K562 (cell line): ENCODE results near the gene EDEM1. TPM values are rescaled to one million over a fixed set of nuclear protein-coding genes. Genes with fewer than 3 reads are reported as not detected.

Experiments used
- CBFB ChIP-seq: sonication (generic); formaldehyde crosslinking; IDR thresholded peaks from 2 replicates; pipeline ENCODE4 v1.4.0; 2020; ENCODE audit warnings: mild to moderate bottlenecking, missing genetic modification reagents
- DDX20 ChIP-seq: fragments of 450-650 bp; IDR thresholded peaks from 2 replicates; pipeline ENCODE4 v1.6.1; 2016; ENCODE audit warnings: missing genetic modification characterization, low read depth, mild to moderate bottlenecking, missing compliant biosample characterization, moderate library complexity
- FOXA1 ChIP-seq: fragments of 450-650 bp; IDR thresholded peaks from 2 replicates; pipeline ENCODE4 v1.6.1; 2016; ENCODE audit warnings: mild to moderate bottlenecking, borderline replicate concordance
- GABPB1 ChIP-seq: sonication (generic); formaldehyde crosslinking; IDR thresholded peaks from 2 replicates; pipeline ENCODE4 v1.8.0; 2022; ENCODE audit warnings: mild to moderate bottlenecking, missing genetic modification reagents
- HDAC8 ChIP-seq: fragments of 450-650 bp; IDR thresholded peaks from 2 replicates; pipeline ENCODE4 v1.6.1; 2016; ENCODE audit warnings: mild to moderate bottlenecking, missing genetic modification characterization, moderate library complexity, missing compliant biosample characterization
- KHSRP ChIP-seq: fragments of 450-650 bp; IDR thresholded peaks from 2 replicates; pipeline ENCODE4 v1.6.1; 2017
- MEF2A ChIP-seq: IDR thresholded peaks from 2 replicates; pipeline ENCODE4 v1.6.1; 2011; ENCODE audit warnings: low read depth, mild to moderate bottlenecking, low read length, moderate library complexity; ENCODE audit not compliant: control insufficient read depth
- MITF ChIP-seq: IDR thresholded peaks from 2 replicates; pipeline ENCODE4 v1.6.1; 2014; ENCODE audit warnings: antibody characterized with exemption
- NR4A1 ChIP-seq, 2 experiments: fragments of 250-450 bp in 1 of 2; fragments of 450-650 bp in 1 of 2; sonication (Bioruptor Pico) in 1 of 2; IDR thresholded peaks; 2 replicates each; pipeline versions ENCODE4 v1.4.0 to v1.6.1; 2016 to 2020; ENCODE audit warnings: mild to moderate bottlenecking in 2 of 2, missing compliant biosample characterization in 1 of 2, missing genetic modification characterization in 1 of 2, moderate library complexity in 1 of 2
- POLR2AphosphoS2 ChIP-seq: IDR thresholded peaks from 2 replicates; pipeline ENCODE4 v1.6.1; 2012; ENCODE audit warnings: low read length, improper control_type of control experiment
- RBM34 ChIP-seq: fragments of 200-400 bp; formaldehyde crosslinking; IDR thresholded peaks from 2 replicates; pipeline ENCODE4 v1.6.1; 2018; ENCODE audit warnings: low read length, borderline replicate concordance; ENCODE audit not compliant: insufficient read depth
- SRF ChIP-seq, 2 experiments: fragments of 250-450, 450-650 bp in 1 of 2; sonication (Bioruptor Pico) in 1 of 2; sonication (generic) in 1 of 2; formaldehyde crosslinking; IDR thresholded peaks; 2 replicates each; pipeline versions ENCODE4 v1.5.0 to v1.5.1; 2020 to 2022; ENCODE audit warnings: mild to moderate bottlenecking in 1 of 2, missing genetic modification reagents in 1 of 2
- THAP7 ChIP-seq: fragments of 250-450 bp; sonication (Bioruptor Pico); IDR thresholded peaks from 2 replicates; pipeline ENCODE4 v1.5.0; 2021
- ZBTB1 ChIP-seq: sonication (generic); formaldehyde crosslinking; IDR thresholded peaks from 2 replicates; pipeline ENCODE4 v1.8.1; 2023; ENCODE audit warnings: missing genetic modification reagents, low read depth, mild to moderate bottlenecking, borderline replicate concordance
- ZNF347 ChIP-seq: fragments of 450-650 bp; formaldehyde crosslinking; IDR thresholded peaks from 2 replicates; pipeline ENCODE4 v1.4.0; 2020; ENCODE audit warnings: low read depth, mild to moderate bottlenecking, moderate library complexity
- ZNF431 ChIP-seq: sonication (generic); formaldehyde crosslinking; IDR thresholded peaks from 2 replicates; pipeline ENCODE4 v1.8.0; 2022; ENCODE audit warnings: mild to moderate bottlenecking, missing genetic modification reagents
- ZNF584 ChIP-seq: fragments of 200-800 bp; sonication (Bioruptor generic); IDR thresholded peaks from 2 replicates; pipeline ENCODE4 v1.6.1; 2016; ENCODE audit warnings: low read depth, mild to moderate bottlenecking, missing genetic modification characterization, missing compliant biosample characterization
- polyA plus RNA-seq, 8 experiments: library from polyadenylated mRNA; depleted of rRNA in 4 of 8; stranded (reverse) in 5 of 8; unstranded in 3 of 8; fragments of >200 nt; fragmentation: Nextera tagmentation in 2 of 8; fragmentation: Illumina TruSeq in 1 of 8; extraction: Ambion mirVana in 2 of 8; extraction: Trizol in 1 of 8; gene quantifications; 2 replicates each; pipeline versions ENCODE4 v1.2.1 to v1.2.3, GENCODE V29; 2011 to 2014; ENCODE audit warnings: inconsistent platforms in 1 of 8, missing spikeins in 1 of 8
- total RNA-seq, 7 experiments: library from RNA; depleted of rRNA in 6 of 7; stranded (reverse); fragments of >200 nt in 6 of 7; fragmentation: Illumina TruSeq in 2 of 7; extraction: Trizol in 2 of 7; gene quantifications; 2 replicates each; pipeline versions ENCODE4 v1.2.1 to v1.2.3, GENCODE V29; 2011 to 2021; ENCODE audit warnings: low replicate concordance in 1 of 7
- TF ChIP-seq, protein P1 (sequence below): IDR thresholded peaks from 2 replicates; pipeline ENCODE4 v1.6.1; 2012; ENCODE audit warnings: low read depth, low read length, improper control_type of control experiment, borderline replicate concordance
- TF ChIP-seq, protein P2 (sequence below): fragments of 250-450 bp; sonication (Bioruptor Pico); IDR thresholded peaks from 2 replicates; pipeline ENCODE4 v1.8.0; 2021; ENCODE audit warnings: borderline replicate concordance, mild to moderate bottlenecking, moderate library complexity; ENCODE audit not compliant: poor library complexity, severe bottlenecking
- TF ChIP-seq, protein P3 (sequence below): fragments of 250-450 bp; sonication (Bioruptor Pico); IDR thresholded peaks from 2 replicates; pipeline ENCODE4 v1.5.0; 2021; ENCODE audit warnings: mild to moderate bottlenecking, borderline replicate concordance

EDEM1 gene
- total and polyA plus RNA-seq, 9 of the 15 experiments (the other 6 are each of a cell fraction or from before 2014, with no cell fraction given) = 6.2 to 36.7 (median 14.3) TPM

GRCh38 chr3:5187156-5187919, at the start of gene EDEM1 (continued):
- TF ChIP-seq ZNF347 = no peak
- no peak for TF ChIP-seq MEF2A
- TF ChIP-seq ZBTB1 (CRISPR knock-in tag) = no peak
- peak; percentile 70; the same call in 1 of the 2 replicates for TF ChIP-seq THAP7 (CRISPR knock-in tag)
- no peak for TF ChIP-seq FOXA1
- TF ChIP-seq GABPB1 = no peak
- TF ChIP-seq MITF = no peak
- TF ChIP-seq, protein P1, sequence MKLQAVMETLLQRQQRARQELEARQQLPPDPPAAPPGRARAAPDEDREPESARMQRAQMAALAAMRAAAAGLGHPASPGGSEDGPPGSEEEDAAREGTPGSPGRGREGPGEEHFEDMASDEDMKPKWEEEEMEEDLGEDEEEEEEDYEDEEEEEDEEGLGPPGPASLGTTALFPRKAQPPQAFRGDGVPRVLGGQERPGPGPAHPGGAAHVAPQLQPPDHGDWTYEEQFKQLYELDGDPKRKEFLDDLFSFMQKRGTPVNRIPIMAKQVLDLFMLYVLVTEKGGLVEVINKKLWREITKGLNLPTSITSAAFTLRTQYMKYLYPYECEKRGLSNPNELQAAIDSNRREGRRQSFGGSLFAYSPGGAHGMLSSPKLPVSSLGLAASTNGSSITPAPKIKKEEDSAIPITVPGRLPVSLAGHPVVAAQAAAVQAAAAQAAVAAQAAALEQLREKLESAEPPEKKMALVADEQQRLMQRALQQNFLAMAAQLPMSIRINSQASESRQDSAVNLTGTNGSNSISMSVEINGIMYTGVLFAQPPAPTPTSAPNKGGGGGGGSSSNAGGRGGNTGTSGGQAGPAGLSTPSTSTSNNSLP = no peak
- no peak; the same call in 1 of the 2 replicates for TF ChIP-seq POLR2AphosphoS2
- TF ChIP-seq HDAC8 (tag) = no peak
- TF ChIP-seq KHSRP = no peak
- TF ChIP-seq ZNF584 = no peak
- TF ChIP-seq, protein P2, sequence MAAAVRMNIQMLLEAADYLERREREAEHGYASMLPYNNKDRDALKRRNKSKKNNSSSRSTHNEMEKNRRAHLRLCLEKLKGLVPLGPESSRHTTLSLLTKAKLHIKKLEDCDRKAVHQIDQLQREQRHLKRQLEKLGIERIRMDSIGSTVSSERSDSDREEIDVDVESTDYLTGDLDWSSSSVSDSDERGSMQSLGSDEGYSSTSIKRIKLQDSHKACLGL (CRISPR knock-in tag) = no peak
- TF ChIP-seq DDX20 (tag) = no peak
- TF ChIP-seq SRF (CRISPR knock-in tag; IDR thresholded peaks at IDR 0.05) = no peak; a peak in 1 of 4 replicates
- TF ChIP-seq, protein P3, sequence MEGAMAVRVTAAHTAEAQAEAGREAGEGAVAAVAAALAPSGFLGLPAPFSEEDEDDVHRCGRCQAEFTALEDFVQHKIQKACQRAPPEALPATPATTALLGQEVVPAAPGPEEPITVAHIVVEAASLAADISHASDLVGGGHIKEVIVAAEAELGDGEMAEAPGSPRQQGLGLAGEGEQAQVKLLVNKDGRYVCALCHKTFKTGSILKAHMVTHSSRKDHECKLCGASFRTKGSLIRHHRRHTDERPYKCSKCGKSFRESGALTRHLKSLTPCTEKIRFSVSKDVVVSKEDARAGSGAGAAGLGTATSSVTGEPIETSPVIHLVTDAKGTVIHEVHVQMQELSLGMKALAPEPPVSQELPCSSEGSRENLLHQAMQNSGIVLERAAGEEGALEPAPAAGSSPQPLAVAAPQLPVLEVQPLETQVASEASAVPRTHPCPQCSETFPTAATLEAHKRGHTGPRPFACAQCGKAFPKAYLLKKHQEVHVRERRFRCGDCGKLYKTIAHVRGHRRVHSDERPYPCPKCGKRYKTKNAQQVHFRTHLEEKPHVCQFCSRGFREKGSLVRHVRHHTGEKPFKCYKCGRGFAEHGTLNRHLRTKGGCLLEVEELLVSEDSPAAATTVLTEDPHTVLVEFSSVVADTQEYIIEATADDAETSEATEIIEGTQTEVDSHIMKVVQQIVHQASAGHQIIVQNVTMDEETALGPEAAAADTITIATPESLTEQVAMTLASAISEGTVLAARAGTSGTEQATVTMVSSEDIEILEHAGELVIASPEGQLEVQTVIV (CRISPR knock-in tag) = peak; percentile 65; the same call in 1 of the 2 replicates
- TF ChIP-seq ZNF431 (CRISPR knock-in tag) = no peak
- peak; percentile 17; the same call in 1 of the 2 replicates for TF ChIP-seq RBM34
- 0 out of 2 replicates have a peak, but pooled peaks have one; percentile 21 for TF ChIP-seq NR4A1 (CRISPR knock-in tag; IDR thresholded peaks at IDR 0.05)
- no peak for TF ChIP-seq NR4A1 (tag; IDR thresholded peaks at IDR 0.05)
- no peak for TF ChIP-seq CBFB (CRISPR knock-in tag)
